Activated T-helper 17 cell treated with anti-CD3 and anti-CD28 coated beads, Interleukin-2, amount 50 U/mL, for 72 hours (primary cell): Measurements from ENCODE around the gene TMEM30B. TPM values are rescaled to one million over a fixed set of nuclear protein-coding genes. Genes with fewer than 3 reads are reported as not detected.
A peak's percentile ranks its signal among the peaks of the same experiment; 100 is the strongest.
"Not testable (repeated sequence)": the region's sequence is repeated elsewhere in the genome, so short reads cannot be mapped to it uniquely, and the experiment has no call there.

Experiments used
- ATAC-seq: fragments of 150-1000 bp; cut with Tn5 transposase; replicated peaks from 2 replicates; pipeline ENCODE4 v1.10.0; 2021; ENCODE audit warnings: mild to moderate bottlenecking, moderate library complexity
- H3K27ac Mint-ChIP-seq: one replicate; pipeline ENCODE4 v1.8.0; 2022; ENCODE audit warnings: mixed read lengths
- H3K27me3 Mint-ChIP-seq: one replicate; pipeline ENCODE4 v1.8.0; 2022; ENCODE audit warnings: mixed read lengths
- H3K36me3 Mint-ChIP-seq: one replicate; pipeline ENCODE4 v1.8.0; 2022; ENCODE audit warnings: low read depth, mild to moderate bottlenecking, mixed read lengths
- H3K4me1 Mint-ChIP-seq: one replicate; pipeline ENCODE4 v1.8.0; 2022; ENCODE audit warnings: mixed read lengths
- H3K4me3 Mint-ChIP-seq: one replicate; pipeline ENCODE4 v1.8.0; 2022; ENCODE audit warnings: mild to moderate bottlenecking, mixed read lengths
- H3K9me3 Mint-ChIP-seq: one replicate; pipeline ENCODE4 v1.8.0; 2022; ENCODE audit warnings: mixed read lengths
- total RNA-seq, 2 donors: library from RNA; stranded (reverse); gene quantifications; one replicate each; pipeline ENCODE4 v1.2.3, GENCODE V29; 2022

TMEM30B gene
- total RNA-seq, 2 donors from 2014 or later, result 0.77 to 1.0 TPM

DNA sequence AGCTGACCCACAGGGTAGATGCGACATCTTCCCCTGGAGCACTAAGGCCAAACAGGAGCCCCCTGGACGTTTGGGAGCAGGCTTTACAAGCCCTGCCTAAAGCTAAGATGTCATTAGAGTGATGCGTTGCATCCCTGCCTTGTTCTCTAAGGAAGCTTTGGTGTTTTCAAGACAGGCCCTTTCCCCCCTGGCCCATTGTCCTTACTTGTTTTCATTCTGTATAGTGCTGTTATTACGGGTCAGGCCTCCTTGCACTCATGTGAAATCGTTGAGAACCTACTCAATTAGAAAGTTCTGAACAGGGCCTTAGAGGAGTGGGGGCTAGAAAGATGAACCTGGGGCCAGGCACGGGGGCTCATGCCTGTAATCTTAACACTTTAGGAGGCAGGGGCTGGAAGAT, 38.6 kb upstream of the TMEM30B start:
- Mint-ChIP-seq H3K27me3 (no peaks in the 10 kb centered on the region), H3K4me1 (peaks cover 4% of the 10 kb centered on the region), H3K9me3 (no peaks in the 10 kb centered on the region), H3K36me3 (peaks cover 24% of the 10 kb centered on the region), H3K27ac (no peak overlapping the region), H3K4me3 (no peak overlapping the region)
- ATAC-seq, result no peak

DNA sequence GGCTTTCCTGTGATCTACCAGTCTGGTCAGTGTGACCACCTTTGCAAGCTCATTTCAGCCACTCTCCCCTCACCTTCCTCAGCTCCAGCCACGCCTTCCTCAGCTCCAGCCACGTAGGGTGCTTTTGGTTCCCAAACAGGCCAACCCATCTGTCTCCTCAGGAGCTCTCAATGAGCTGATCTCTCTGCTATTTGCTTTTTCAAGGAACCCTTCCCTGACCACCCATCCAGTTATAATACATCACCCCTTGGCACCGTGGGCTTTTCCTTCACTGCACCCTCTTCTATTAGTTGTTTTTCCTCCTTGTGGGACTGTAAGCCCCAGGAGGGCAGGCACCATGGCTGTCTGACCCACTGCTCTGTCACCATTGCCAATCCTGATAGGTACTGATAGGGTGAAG, 37.9 kb upstream of the TMEM30B start:
- no peaks in the 10 kb centered on the region for H3K9me3 Mint-ChIP-seq
- ATAC-seq, result no peak
- no peak overlapping the region for H3K4me3 Mint-ChIP-seq
- peaks cover under 1% of the 10 kb centered on the region for H3K4me1 Mint-ChIP-seq
- peaks cover 18% of the 10 kb centered on the region for H3K36me3 Mint-ChIP-seq
- no peaks in the 10 kb centered on the region for H3K27me3 Mint-ChIP-seq
- no peak overlapping the region for H3K27ac Mint-ChIP-seq

GRCh38 chr14:61315313-61315712, 34.2 kb upstream of the TMEM30B start:
- ATAC-seq, result no peak
- Mint-ChIP-seq H3K4me1 (no peaks in the 10 kb centered on the region), H3K36me3 (no peaks in the 10 kb centered on the region), H3K27ac (no peak overlapping the region), H3K9me3 (no peaks in the 10 kb centered on the region), H3K27me3 (no peaks in the 10 kb centered on the region), H3K4me3 (no peak overlapping the region)

DNA sequence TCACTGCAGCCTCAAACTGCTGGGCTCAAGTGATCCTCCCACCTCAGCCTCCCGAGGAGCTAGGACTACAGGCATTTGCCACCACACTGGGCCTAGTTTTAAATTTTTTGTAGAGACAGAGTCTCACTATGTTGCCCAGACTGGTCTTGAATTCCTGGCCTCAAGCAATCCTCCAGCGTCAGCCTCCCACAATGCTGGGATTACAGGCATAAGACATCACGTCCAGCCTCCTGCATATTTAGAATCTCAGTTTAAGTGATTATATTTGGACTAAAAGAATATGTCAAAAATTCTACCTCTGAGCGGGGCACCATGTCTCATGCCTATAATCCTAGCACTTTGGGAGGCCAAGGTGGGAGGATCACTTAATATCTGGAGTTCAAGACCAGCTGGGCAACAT, 27.6 kb upstream of the TMEM30B start:
- not testable (repeated sequence) for ATAC-seq, H3K4me3 Mint-ChIP-seq, H3K36me3 Mint-ChIP-seq, H3K4me1 Mint-ChIP-seq, H3K9me3 Mint-ChIP-seq, H3K27ac Mint-ChIP-seq, H3K27me3 Mint-ChIP-seq

DNA sequence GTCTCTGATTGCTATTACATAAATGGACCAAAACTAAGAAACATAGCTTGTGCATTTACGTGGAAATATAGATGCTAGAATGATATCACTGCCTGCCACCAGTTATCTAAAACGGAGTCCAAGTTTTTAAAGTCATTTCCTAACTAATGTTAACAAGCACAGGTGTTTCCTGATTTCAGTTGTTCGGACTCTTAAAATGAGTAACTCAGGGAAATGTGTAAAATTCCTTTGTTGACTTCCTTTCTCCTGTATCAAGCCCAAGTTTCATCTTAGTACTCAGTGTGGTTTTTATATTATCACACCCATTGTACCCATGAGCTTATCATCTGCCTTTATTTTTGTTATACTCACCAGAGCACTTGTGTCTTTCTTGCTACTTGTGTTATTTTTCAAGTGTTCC, 27.1 kb upstream of the TMEM30B start:
- peaks cover 4% of the 10 kb centered on the region for H3K9me3 Mint-ChIP-seq
- peaks cover 4% of the 10 kb centered on the region for H3K4me1 Mint-ChIP-seq
- ATAC-seq, result no peak
- H3K4me3 Mint-ChIP-seq, result no peak overlapping the region
- H3K27me3 Mint-ChIP-seq, result no peaks in the 10 kb centered on the region
- peaks cover 5% of the 10 kb centered on the region for H3K36me3 Mint-ChIP-seq
- H3K27ac Mint-ChIP-seq, result no peak overlapping the region

DNA sequence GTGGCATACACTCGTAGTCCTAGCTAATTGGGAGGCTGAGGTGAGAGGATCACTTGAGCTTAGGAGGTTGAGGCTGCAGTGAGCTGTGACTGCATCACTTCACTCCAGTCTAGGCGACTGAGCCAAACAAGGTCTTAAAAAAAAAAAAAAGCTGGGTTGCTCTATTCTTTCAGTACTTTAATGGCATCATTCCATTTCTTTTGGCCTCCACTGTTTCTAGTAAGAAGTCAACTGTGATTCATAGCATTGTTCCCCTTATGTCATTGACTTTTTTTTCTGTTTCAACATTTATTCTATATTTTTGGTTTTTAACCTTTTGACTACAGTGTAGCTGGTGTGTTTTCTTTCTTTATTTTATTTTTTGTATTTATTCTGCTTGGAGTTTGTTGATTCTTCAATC, 23.6 kb upstream of the TMEM30B start:
- H3K27me3 Mint-ChIP-seq, result no peaks in the 10 kb centered on the region
- H3K36me3 Mint-ChIP-seq, result peaks cover 5% of the 10 kb centered on the region
- H3K9me3 Mint-ChIP-seq, result peaks cover 4% of the 10 kb centered on the region
- no peak overlapping the region for H3K4me3 Mint-ChIP-seq
- ATAC-seq, result peak; percentile 18
- H3K4me1 Mint-ChIP-seq, result peaks cover 8% of the 10 kb centered on the region
- H3K27ac Mint-ChIP-seq, result no peak overlapping the region

DNA sequence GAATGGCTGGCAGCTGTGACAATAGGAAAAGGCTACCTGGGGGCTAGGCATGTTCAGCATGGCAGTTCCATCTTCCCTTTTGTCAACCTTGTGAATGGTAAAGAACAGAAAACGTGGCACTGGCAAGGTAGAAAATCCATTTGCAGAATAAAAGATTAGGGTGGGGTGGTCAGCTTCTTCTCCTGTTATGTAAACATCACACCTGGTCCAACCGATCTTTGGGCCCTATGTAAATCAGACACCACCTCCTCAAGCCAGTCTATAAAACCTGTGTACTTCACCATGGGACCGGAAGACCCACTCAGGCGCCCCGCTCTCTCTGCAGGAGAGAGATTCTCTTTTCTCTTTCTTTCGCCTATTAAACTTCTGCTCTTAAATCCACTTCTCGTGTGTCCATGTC, 19.6 kb upstream of the TMEM30B start:
- no peak overlapping the region for H3K27ac Mint-ChIP-seq

GRCh38 chr14:61300209-61300608, 19.1 kb upstream of the TMEM30B start:
- Mint-ChIP-seq H3K4me3 (no peak overlapping the region), H3K4me1 (peaks cover 25% of the 10 kb centered on the region), H3K27me3 (no peaks in the 10 kb centered on the region), H3K36me3 (no peaks in the 10 kb centered on the region), H3K27ac (no peak overlapping the region), H3K9me3 (no peaks in the 10 kb centered on the region)
- ATAC-seq, result peak; percentile 28

More for the DNA sequence above, 19.6 kb upstream of the TMEM30B start:
- H3K27me3 Mint-ChIP-seq, result no peaks in the 10 kb centered on the region
- H3K4me3 Mint-ChIP-seq, result no peak overlapping the region
- no peaks in the 10 kb centered on the region for H3K36me3 Mint-ChIP-seq
- H3K9me3 Mint-ChIP-seq, result no peaks in the 10 kb centered on the region
- H3K4me1 Mint-ChIP-seq, result peaks cover 25% of the 10 kb centered on the region
- no peak for ATAC-seq

- Mint-ChIP-seq H3K36me3 (no peaks in the 10 kb centered on the region), H3K27me3 (no peaks in the 10 kb centered on the region), H3K4me1 (peaks cover 25% of the 10 kb centered on the region), H3K9me3 (no peaks in the 10 kb centered on the region), H3K4me3 (no peak overlapping the region), H3K27ac (no peak overlapping the region)
- ATAC-seq, result no peak
These were observed 17.7 kb upstream of the TMEM30B start for GRCh38 chr14:61298824-61299223.

DNA sequence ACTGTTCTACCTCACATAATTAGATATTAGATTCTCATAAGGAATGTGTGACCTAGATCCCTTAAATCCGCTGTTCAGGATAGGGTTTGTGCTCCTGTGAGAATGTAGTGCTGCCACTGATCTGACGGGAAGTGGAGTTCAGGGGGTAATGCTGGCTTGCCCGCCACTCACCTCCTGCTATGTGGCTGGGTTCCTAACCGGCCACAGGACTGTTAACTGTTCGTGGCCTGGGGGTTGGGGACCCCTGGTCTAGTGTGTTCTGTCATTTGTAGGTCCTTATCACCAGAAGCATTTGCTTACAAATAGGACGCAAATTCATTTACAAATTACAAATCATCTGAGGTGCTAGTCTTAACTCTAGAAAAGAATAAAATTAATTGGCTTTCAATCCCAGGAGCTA, 16.4 kb upstream of the TMEM30B start:
- ATAC-seq, result no peak
- no peaks in the 10 kb centered on the region for H3K36me3 Mint-ChIP-seq
- H3K27ac Mint-ChIP-seq, result no peak overlapping the region
- H3K9me3 Mint-ChIP-seq, result no peaks in the 10 kb centered on the region
- no peak overlapping the region for H3K4me3 Mint-ChIP-seq
- no peaks in the 10 kb centered on the region for H3K27me3 Mint-ChIP-seq
- peaks cover 25% of the 10 kb centered on the region for H3K4me1 Mint-ChIP-seq

- H3K27ac Mint-ChIP-seq, result peak overlapping the region; percentile 56
- peak; percentile 48 for ATAC-seq
These were observed 15.8 kb upstream of the TMEM30B start for GRCh38 chr14:61296719-61297502.

GRCh38 chr14:61296151-61296550, 15.0 kb upstream of the TMEM30B start:
- Mint-ChIP-seq H3K4me3 (peak overlapping the region; percentile 38), H3K36me3 (no peaks in the 10 kb centered on the region), H3K9me3 (no peaks in the 10 kb centered on the region), H3K4me1 (peaks cover 25% of the 10 kb centered on the region), H3K27me3 (no peaks in the 10 kb centered on the region), H3K27ac (peak overlapping the region; percentile 56)
- no peak for ATAC-seq

More at GRCh38 chr14:61296719-61297502, 15.8 kb upstream of the TMEM30B start:
- Mint-ChIP-seq H3K36me3 (no peaks in the 10 kb centered on the region), H3K9me3 (no peaks in the 10 kb centered on the region), H3K27me3 (no peaks in the 10 kb centered on the region), H3K4me1 (peaks cover 25% of the 10 kb centered on the region), H3K4me3 (peak overlapping the region; percentile 38)

GRCh38 chr14:61290701-61291100, 9.6 kb upstream of the TMEM30B start:
- Mint-ChIP-seq H3K27me3 (no peaks in the 10 kb centered on the region), H3K27ac (peak overlapping the region; percentile 15), H3K4me1 (no peaks in the 10 kb centered on the region), H3K4me3 (no peak overlapping the region), H3K36me3 (no peaks in the 10 kb centered on the region), H3K9me3 (no peaks in the 10 kb centered on the region)
- no peak for ATAC-seq

GRCh38 chr14:61288720-61289119, 7.6 kb upstream of the TMEM30B start:
- H3K36me3 Mint-ChIP-seq, result no peaks in the 10 kb centered on the region
- ATAC-seq, result no peak
- H3K4me3 Mint-ChIP-seq, result no peak overlapping the region
- peaks cover 7% of the 10 kb centered on the region for H3K4me1 Mint-ChIP-seq
- H3K27me3 Mint-ChIP-seq, result no peaks in the 10 kb centered on the region
- H3K9me3 Mint-ChIP-seq, result no peaks in the 10 kb centered on the region
- H3K27ac Mint-ChIP-seq, result peak overlapping the region; percentile 3

GRCh38 chr14:61288228-61288627, 7.1 kb upstream of the TMEM30B start:
- Mint-ChIP-seq H3K4me3 (no peak overlapping the region), H3K9me3 (no peaks in the 10 kb centered on the region), H3K27me3 (no peaks in the 10 kb centered on the region), H3K4me1 (peaks cover 8% of the 10 kb centered on the region), H3K27ac (peak overlapping the region; percentile 3), H3K36me3 (no peaks in the 10 kb centered on the region)
- ATAC-seq, result no peak
